H1 (cell line): ENCODE results near the gene EEF1G. TPM values are rescaled to one million over a fixed set of nuclear protein-coding genes. Genes with fewer than 3 reads are reported as not detected.

Experiments used
- CTCF ChIA-PET: fragments of 300-600 bp; sonication (Branson Sonifier 250); formaldehyde crosslinking; loops from one replicate; lab custom pipeline; 2021; ENCODE audit not compliant: partially characterized antibody; lab: Charles Lee
- POLR2A ChIA-PET: fragments of 300-600 bp; sonication (Branson Sonifier 250); formaldehyde crosslinking; loops from one replicate; lab custom pipeline; 2021; ENCODE audit warnings: inconsistent platforms; ENCODE audit not compliant: partially characterized antibody; lab: Charles Lee
- DNase-seq, 2 experiments: peaks; one replicate each; pipeline versions ENCODE4 v3.0.0 to v3.0.0-alpha.2; 2010 to 2022; ENCODE audit warnings: low spot score in 2 of 2, low read depth in 1 of 2, mixed read lengths in 1 of 2
- FAIRE-seq: peaks from 2 replicates; lab custom pipeline; 2011; peaks lifted over from hg19 to GRCh38; lab: Jason Lieb, UNC
- H2AFZ ChIP-seq: 2 replicates; pipeline ENCODE4 v1.8.1; 2012; ENCODE audit warnings: low read length, inconsistent platforms
- H2AK5ac ChIP-seq: 2 replicates; pipeline ENCODE4 v1.6.1; 2013; ENCODE audit warnings: low read depth, low read length
- H2BK120ac ChIP-seq: replicated peaks from 2 replicates; pipeline ENCODE3; 2013; ENCODE audit warnings: low read depth, low read length, inconsistent platforms
- H2BK12ac ChIP-seq: 2 replicates; pipeline ENCODE4 v1.6.1; 2013; ENCODE audit warnings: low read depth, low read length
- H2BK15ac ChIP-seq: 2 replicates; pipeline ENCODE4 v1.6.1; 2013; ENCODE audit warnings: low read length
- H2BK20ac ChIP-seq: 2 replicates; pipeline ENCODE4 v1.6.1; 2013; ENCODE audit warnings: low read length
- H2BK5ac ChIP-seq: 2 replicates; pipeline ENCODE4 v1.6.1; 2013; ENCODE audit warnings: low read depth, low read length
- H3K14ac ChIP-seq: 2 replicates; pipeline ENCODE4 v1.6.1; 2013; ENCODE audit warnings: inconsistent platforms; ENCODE audit not compliant: insufficient read length
- H3K18ac ChIP-seq: 2 replicates; pipeline ENCODE4 v1.6.1; 2013; ENCODE audit warnings: low read length; ENCODE audit errors: extremely low read depth
- H3K23ac ChIP-seq: 2 replicates; pipeline ENCODE4 v1.6.1; 2013; ENCODE audit warnings: inconsistent platforms; ENCODE audit not compliant: insufficient read length
- H3K23me2 ChIP-seq: 2 replicates; pipeline ENCODE4 v1.6.1; 2013; ENCODE audit warnings: low read depth, low read length
- H3K27ac ChIP-seq: 2 replicates; pipeline ENCODE4 v1.6.1; 2011; ENCODE audit warnings: low read depth, low read length, inconsistent platforms
- H3K27me3 ChIP-seq, 4 experiments: replicated peaks in 1 of 4; 1 replicate in 1 of 4; 2 replicates in 3 of 4; pipeline versions ENCODE4 v1.6.1 to v1.8.1; 2011 to 2013; ENCODE audit warnings: low read length in 3 of 4, mild to moderate bottlenecking in 3 of 4, inconsistent platforms in 2 of 4, mixed read lengths in 2 of 4, moderate library complexity in 1 of 4; ENCODE audit not compliant: control insufficient read depth in 3 of 4, insufficient read depth in 3 of 4; ENCODE audit errors: extremely low read depth in 1 of 4
- H3K36me3 ChIP-seq, 4 experiments: 2 replicates each; pipeline versions ENCODE4 v1.6.1 to v1.8.1; 2011 to 2013; ENCODE audit warnings: mild to moderate bottlenecking in 4 of 4, low read length in 3 of 4, moderate library complexity in 2 of 4, control low read depth in 1 of 4, inconsistent platforms in 1 of 4; ENCODE audit not compliant: insufficient read depth in 4 of 4, control insufficient read depth in 2 of 4
- H3K4ac ChIP-seq: replicated peaks from 2 replicates; pipeline ENCODE3; 2013; ENCODE audit warnings: low read length, low read depth, mixed read lengths, inconsistent platforms; ENCODE audit not compliant: insufficient read length
- H3K4me1 ChIP-seq, 4 experiments: replicated peaks in 1 of 4; 1 replicate in 1 of 4; 2 replicates in 3 of 4; pipeline versions ENCODE4 v1.6.1 to v1.8.1; 2011 to 2013; ENCODE audit warnings: low read length in 3 of 4, inconsistent platforms in 2 of 4, mixed read lengths in 1 of 4; ENCODE audit not compliant: insufficient read depth in 4 of 4, control insufficient read depth in 3 of 4
- H3K4me2 ChIP-seq, 2 experiments: 2 replicates each; pipeline versions ENCODE4 v1.6.1 to v1.8.1; 2011 to 2013; ENCODE audit warnings: low read depth in 2 of 2, low read length in 2 of 2, control low read depth in 1 of 2, inconsistent platforms in 1 of 2, mild to moderate bottlenecking in 1 of 2; ENCODE audit not compliant: insufficient read depth in 1 of 2
- H3K4me3 ChIP-seq, 4 experiments: fragments of 200-600, 300-600 bp in 1 of 4; sonication (generic), shearing (Covaris generic), sonication (Bioruptor Twin) in 1 of 4; 2 replicates each; pipeline versions ENCODE4 v1.5.1 to v1.8.1; 2011 to 2016; ENCODE audit warnings: low read length in 4 of 4, low read depth in 3 of 4, control low read depth in 2 of 4, inconsistent platforms in 2 of 4, mild to moderate bottlenecking in 2 of 4, mixed read lengths in 1 of 4, moderate library complexity in 1 of 4; ENCODE audit not compliant: insufficient read depth in 2 of 4; ENCODE audit errors: extremely low read depth in 1 of 4
- H3K56ac ChIP-seq: replicated peaks from 2 replicates; pipeline ENCODE3; 2013; ENCODE audit warnings: low read depth, mild to moderate bottlenecking, mixed read lengths, low read length, inconsistent platforms; ENCODE audit not compliant: insufficient read length
- H3K79me1 ChIP-seq: 2 replicates; pipeline ENCODE4 v1.6.1; 2013; ENCODE audit warnings: low read depth, low read length, control low read depth
- H3K79me2 ChIP-seq, 2 experiments: 2 replicates each; pipeline versions ENCODE4 v1.6.1 to v1.8.1; 2012 to 2013; ENCODE audit warnings: low read length in 2 of 2, mild to moderate bottlenecking in 2 of 2, inconsistent platforms in 1 of 2; ENCODE audit not compliant: insufficient read depth in 2 of 2, control insufficient read depth in 1 of 2
- H3K9ac ChIP-seq, 4 experiments: replicated peaks in 1 of 4; 1 replicate in 1 of 4; 2 replicates in 3 of 4; pipeline versions ENCODE4 v1.6.1 to v1.8.1; 2011 to 2013; ENCODE audit warnings: low read depth in 3 of 4, low read length in 3 of 4, control low read depth in 2 of 4, mild to moderate bottlenecking in 2 of 4, moderate library complexity in 2 of 4, inconsistent platforms in 1 of 4; ENCODE audit errors: extremely low read depth in 1 of 4
- H3K9me3 ChIP-seq, 2 experiments: 2 replicates each; pipeline versions ENCODE4 v1.6.1 to v1.8.1; 2012 to 2013; ENCODE audit warnings: mild to moderate bottlenecking in 2 of 2, moderate library complexity in 2 of 2, control low read depth in 1 of 2, inconsistent platforms in 1 of 2, low read depth in 1 of 2, low read length in 1 of 2, mixed read lengths in 1 of 2; ENCODE audit not compliant: insufficient read depth in 2 of 2
- H4K20me1 ChIP-seq, 2 experiments: replicated peaks in 1 of 2; 2 replicates each; pipeline versions ENCODE3 to v1.8.1; 2011 to 2013; ENCODE audit warnings: inconsistent platforms in 2 of 2, low read length in 2 of 2, mild to moderate bottlenecking in 1 of 2; ENCODE audit not compliant: insufficient read depth in 2 of 2, control insufficient read depth in 1 of 2
- H4K5ac ChIP-seq: 2 replicates; pipeline ENCODE4 v1.6.1; 2013; ENCODE audit warnings: low read length, low read depth, mixed read lengths, inconsistent platforms; ENCODE audit not compliant: insufficient read length
- H4K8ac ChIP-seq: 2 replicates; pipeline ENCODE4 v1.8.0; 2013; ENCODE audit warnings: mild to moderate bottlenecking, moderate library complexity, low read length, inconsistent platforms; ENCODE audit not compliant: insufficient read depth; ENCODE audit errors: extremely low read depth
- H4K91ac ChIP-seq: replicated peaks from 2 replicates; pipeline ENCODE3; 2013; ENCODE audit warnings: low read length, mixed read lengths, inconsistent platforms; ENCODE audit not compliant: insufficient read length
- ASH2L ChIP-seq: fragments of 200-600, 300-600 bp; sonication (generic); IDR thresholded peaks from one replicate; pipeline ENCODE4 v1.7.1; 2017; ENCODE audit warnings: low read length
- CHD2 ChIP-seq: IDR thresholded peaks from 2 replicates; pipeline ENCODE4 v1.6.1; 2012; ENCODE audit warnings: low read length, improper control_type of control experiment
- CREB1 ChIP-seq: IDR thresholded peaks from 2 replicates; pipeline ENCODE4 v1.6.1; 2012; ENCODE audit warnings: inconsistent platforms
- KDM4A ChIP-seq: IDR thresholded peaks from one replicate; pipeline ENCODE4 v1.7.1; 2012; ENCODE audit warnings: low read depth, mild to moderate bottlenecking, moderate library complexity, low read length, inconsistent platforms; ENCODE audit not compliant: severe bottlenecking
- NANOG ChIP-seq: IDR thresholded peaks from 2 replicates; pipeline ENCODE4 v1.6.1; 2011; ENCODE audit warnings: low read length, low read depth, mild to moderate bottlenecking, inconsistent platforms; ENCODE audit not compliant: insufficient read depth, poor library complexity, severe bottlenecking
- RNF2 ChIP-seq: fragments of 200-900, 300-1000 bp; sonication (generic); IDR thresholded peaks from 2 replicates; pipeline ENCODE4 v1.7.1; 2016; ENCODE audit warnings: borderline replicate concordance, low read depth, mild to moderate bottlenecking, antibody characterized with exemption, low read length; ENCODE audit not compliant: poor library complexity, severe bottlenecking; ENCODE audit errors: missing control alignments
- SUZ12 ChIP-seq: fragments of 200-600 bp; sonication (generic); IDR thresholded peaks from 2 replicates; pipeline ENCODE4 v1.6.1; 2012; ENCODE audit warnings: mild to moderate bottlenecking, inconsistent platforms, low read length, moderate library complexity, mixed read lengths
- YY1 ChIP-seq: IDR thresholded peaks from 2 replicates; pipeline ENCODE4 v1.6.1; 2011; ENCODE audit warnings: low read depth, mild to moderate bottlenecking, low read length
- WGBS, 2 experiments: shearing (Covaris generic) in 1 of 2; methylation state at CpG; one replicate each; pipeline versions ENCODE4 v1.1.6 to v1.1.7; 2013 to 2015; ENCODE audit warnings: low lambda C conversion rate in 2 of 2, mixed read lengths in 2 of 2, inconsistent platforms in 1 of 2, low coverage in 1 of 2, missing lambda C conversion rate in 1 of 2; ENCODE audit not compliant: insufficient replicate concordance in 2 of 2, insufficient coverage in 1 of 2, insufficient read length in 1 of 2; ENCODE audit errors: extremely low coverage in 1 of 2, missing lambda C conversion rate in 1 of 2; 5-methylcytosine and 5-hydroxymethylcytosine counted together
- polyA plus RNA-seq, 7 experiments: library from polyadenylated mRNA; depleted of rRNA in 3 of 7; stranded (reverse) in 5 of 7; unstranded in 2 of 7; fragments of >200 nt in 5 of 7; fragments of 200-250 nt in 2 of 7; gene quantifications; 1 replicate in 5 of 7; 2 replicates in 1 of 7; 4 replicates in 1 of 7; pipeline versions ENCODE4 v1.2.1 to v1.2.3, GENCODE V29; 2011 to 2013; ENCODE audit warnings: missing spikeins in 2 of 7, mixed read lengths in 2 of 7
- total RNA-seq: library from RNA; stranded (reverse); fragmentation: NEBNext Ultra II Directional; extraction: Animal tissue kit (Norgen Biotek cat#: 25700); gene quantifications from 2 replicates; pipeline ENCODE4 v1.2.1, GENCODE V29; 2021

EEF1G gene
- total and polyA plus RNA-seq, 2 of the 8 experiments (the other 6 are each of a cell fraction or from before 2014, with no cell fraction given), result 1,627 to 1,996 TPM

GRCh38 chr11:62592146-62592815, 18.6 kb upstream of the EEF1G start:
- Histone ChIP-seq H4K91ac (no peak overlapping the region), H3K27ac (peak overlapping the region; percentile 72; the same call in 1 of the 2 replicates), H2BK120ac (no peak overlapping the region), H3K79me2 (peaks cover 0 to 14% of the 10 kb centered on the region in 2 experiments; a peak in 2 of 4 replicates), H2BK15ac (peak overlapping the region; percentile 85), H3K4me2 (peak overlapping the region; percentile 87 to 90), H2BK12ac (peak overlapping the region; percentile 78; the same call in 1 of the 2 replicates), H3K4me3 (peak overlapping the region; percentile 52 to 91 (median 83)), H3K4me1 (peaks cover 0 to 3% (median under 1%) of the 10 kb centered on the region in 4 experiments; a peak in 5 of 7 replicates), H3K9ac (peak overlapping the region in 3 of 4 experiments; percentile 67 to 76 (median 71); a peak in 6 of 7 replicates), H2BK20ac (no peak overlapping the region), H2AFZ (no peak overlapping the region), H3K4ac (peak overlapping the region; percentile 23), H3K18ac (peak overlapping the region; percentile 49; the same call in 1 of the 2 replicates), H3K23me2 (peaks cover 6% of the 10 kb centered on the region), H2BK5ac (peak overlapping the region; percentile 57; the same call in 1 of the 2 replicates), H4K20me1 (peaks cover 1 to 7% of the 10 kb centered on the region in 2 experiments), H3K23ac (no peak overlapping the region), H3K56ac (no peak overlapping the region), H3K9me3 (no peaks in the 10 kb centered on the region), H4K5ac (peak overlapping the region; percentile 25), H3K14ac (no peak overlapping the region), H2AK5ac (peak overlapping the region; percentile 87; the same call in 1 of the 2 replicates), H4K8ac (peak overlapping the region; percentile 76), H3K27me3 (no peaks in the 10 kb centered on the region), H3K79me1 (no peaks in the 10 kb centered on the region), H3K36me3 (peaks cover 24 to 51% (median 29%) of the 10 kb centered on the region in 4 experiments)
- POLR2A ChIA-PET, result interaction anchor here (0.6 to 12.3 kb wide), 46 partner anchors 9 to 723 kb away, joined by 3 to 235 read pairs (median 6); partner anchors contain the start of genes B3GAT3, BSCL2, C11orf98 and CSKMT
- 36% methylated on average over 17 of the region's 17 CpGs; no CpG with 5 or more reads in 1 of the 2 experiments for WGBS, 2 experiments
- CTCF ChIA-PET, result interaction anchor here (0.7 to 7.2 kb wide), 30 partner anchors 8 to 1660 kb away, joined by 3 to 97 read pairs (median 4); partner anchors contain the start of genes C11orf98, CSKMT, EML3 and GANAB
- DNase-seq (peak in 1 of 2 experiments; percentile 60), FAIRE-seq (no peak)
- TF ChIP-seq ASH2L (no peak), RNF2 (no peak), NANOG (no peak), SUZ12 (no peak), CHD2 (no peak), CREB1 (no peak), YY1 (no peak), KDM4A (no peak)
